K562 (cell line): ENCODE measurements around the gene ADGRB2. TPM values are rescaled to one million over a fixed set of nuclear protein-coding genes. Genes with fewer than 3 reads are reported as not detected.

ENCODE experiments used
- ATAC-seq: fragments of 200-7000 bp; cut with Tn5 transposase; 3 replicates; pipeline ENCODE4 v1.9.1; 2020; ENCODE audit warnings: moderate library complexity
- BruUV-seq: library from RNA; stranded (reverse); fragments of 400-500 nt; replicated peaks from 2 replicates; lab custom pipeline; 2021; lab: Mats Ljungman, UMichigan
- CTCF ChIA-PET: fragments of 300-600 bp; formaldehyde crosslinking; extraction: SDS; loops from one replicate; lab custom pipeline; 2021; ENCODE audit warnings: low intra/inter-chr PET ratio; lab: Yijun Ruan, JAX
- POLR2A ChIA-PET: fragments of 300-600, 350-650 bp; sonication (Branson Sonifier 250); formaldehyde crosslinking; extraction: SDS; loops from one replicate; lab custom pipeline; 2021; ENCODE audit warnings: antibody characterized with exemption, inconsistent platforms; lab: Yijun Ruan, JAX
- DNase-seq, 4 experiments: peaks; one replicate each; pipeline versions ENCODE4 v3.0.0 to v3.0.0-alpha.2; 2011 to 2018; ENCODE audit warnings: low spot score in 3 of 4, mixed read lengths in 3 of 4; ENCODE audit errors: extremely low read depth in 1 of 4
- FAIRE-seq: peaks from 2 replicates; lab custom pipeline; 2011; peaks lifted over from hg19 to GRCh38; lab: Jason Lieb, UNC
- H2AFZ ChIP-seq: 2 replicates; pipeline ENCODE4 v1.6.0; 2011; ENCODE audit warnings: low read depth, low read length, control low read depth, inconsistent platforms
- H3K27ac ChIP-seq: fragments of 200-600 bp; 3 replicates; pipeline ENCODE4 v1.8.0; 2011; ENCODE audit warnings: low read depth, mild to moderate bottlenecking, control low read depth, inconsistent platforms, low read length, moderate library complexity, mixed read lengths; ENCODE audit errors: extremely low read depth
- H3K27me3 ChIP-seq, 2 experiments: fragments of 300-600 bp in 1 of 2; 2 replicates in 1 of 2; 3 replicates in 1 of 2; pipeline versions ENCODE4 v1.6.0 to v1.8.0; 2011; ENCODE audit warnings: inconsistent platforms in 2 of 2, low read length in 2 of 2, mild to moderate bottlenecking in 1 of 2, mixed read lengths in 1 of 2, moderate library complexity in 1 of 2; ENCODE audit not compliant: control insufficient read depth in 2 of 2, insufficient read depth in 2 of 2
- H3K36me3 ChIP-seq: fragments of 300-600 bp; 3 replicates; pipeline ENCODE4 v1.8.0; 2011; ENCODE audit warnings: mild to moderate bottlenecking, low read length, inconsistent platforms; ENCODE audit not compliant: control insufficient read depth, insufficient read depth
- H3K4me1 ChIP-seq, 2 experiments: fragments of 200-600 bp in 1 of 2; replicated peaks in 1 of 2; 2 replicates in 1 of 2; 3 replicates in 1 of 2; pipeline versions ENCODE4 v1.5.1 to v1.8.0; 2011; ENCODE audit warnings: inconsistent platforms in 2 of 2, low read length in 2 of 2, mild to moderate bottlenecking in 1 of 2, mixed read lengths in 1 of 2, moderate library complexity in 1 of 2; ENCODE audit not compliant: control insufficient read depth in 2 of 2, insufficient read depth in 2 of 2
- H3K4me2 ChIP-seq: 2 replicates; pipeline ENCODE4 v1.6.1; 2011; ENCODE audit warnings: low read length, control low read depth, inconsistent platforms, mixed read lengths; ENCODE audit not compliant: insufficient read depth
- H3K4me3 ChIP-seq: fragments of 200-600 bp; sonication (generic), shearing (Covaris generic); 2 replicates; pipeline ENCODE4 v1.5.1; 2016; ENCODE audit warnings: control low read depth, inconsistent platforms
- H3K79me2 ChIP-seq: fragments of 200-600 bp; 3 replicates; pipeline ENCODE4 v1.8.0; 2011; ENCODE audit warnings: low read length, inconsistent platforms; ENCODE audit not compliant: control insufficient read depth, insufficient read depth
- H3K9ac ChIP-seq, 2 experiments: 2 replicates each; pipeline versions ENCODE4 v1.6.0 to v1.6.1; 2011; ENCODE audit warnings: low read depth in 2 of 2, low read length in 2 of 2, control low read depth in 1 of 2, inconsistent platforms in 1 of 2, mild to moderate bottlenecking in 1 of 2, mixed read lengths in 1 of 2; ENCODE audit not compliant: insufficient read depth in 1 of 2
- H3K9me1 ChIP-seq: one replicate; pipeline ENCODE4 v1.6.0; 2011; ENCODE audit warnings: inconsistent platforms, mild to moderate bottlenecking, low read length, moderate library complexity; ENCODE audit not compliant: control insufficient read depth, insufficient read depth
- H3K9me3 ChIP-seq: replicated peaks from 2 replicates; pipeline ENCODE4 v1.5.1; 2011; ENCODE audit warnings: low read depth, low read length, inconsistent platforms; ENCODE audit not compliant: control insufficient read depth, insufficient read depth
- H4K20me1 ChIP-seq: replicated peaks from 2 replicates; pipeline ENCODE4 v1.6.1; 2011; ENCODE audit warnings: low read length, inconsistent platforms, mixed read lengths; ENCODE audit not compliant: control insufficient read depth, insufficient read depth
- HNRNPUL1 ChIP-seq: fragments of 200-400 bp; formaldehyde crosslinking; IDR thresholded peaks from 2 replicates; pipeline ENCODE4 v1.6.1; 2017; ENCODE audit warnings: low read length
- KLF13 ChIP-seq: fragments of 450-650 bp; IDR thresholded peaks from 2 replicates; pipeline ENCODE4 v1.6.1; 2016; ENCODE audit warnings: missing genetic modification characterization, low read depth, mild to moderate bottlenecking, missing compliant biosample characterization, moderate library complexity, borderline replicate concordance
- MYC ChIP-seq, 2 experiments: fragments of 250-450 bp in 1 of 2; sonication (Bioruptor Pico) in 1 of 2; IDR thresholded peaks; 2 replicates each; pipeline versions ENCODE4 v1.5.1 to v1.6.1; 2012 to 2021; ENCODE audit warnings: low read depth in 2 of 2, borderline replicate concordance in 1 of 2, improper control_type of control experiment in 1 of 2, low read length in 1 of 2, mild to moderate bottlenecking in 1 of 2, moderate library complexity in 1 of 2
- NRF1 ChIP-seq, 2 experiments: fragments of 450-650 bp; IDR thresholded peaks in 1 of 2; conservative IDR thresholded peaks in 1 of 2; 2 replicates each; pipeline ENCODE4 v1.6.1; 2014; ENCODE audit warnings: mild to moderate bottlenecking in 2 of 2
- PHF8 ChIP-seq: fragments of 200-600 bp; sonication (generic); IDR thresholded peaks from 2 replicates; pipeline ENCODE4 v1.6.1; 2012; ENCODE audit warnings: mixed run types, mild to moderate bottlenecking, inconsistent platforms, low read length, moderate library complexity, borderline replicate concordance
- TAL1 ChIP-seq: fragments of 450-650 bp; IDR thresholded peaks from 2 replicates; pipeline ENCODE4 v1.6.1; 2016; ENCODE audit warnings: mild to moderate bottlenecking
- ZNF184 ChIP-seq: sonication (generic); formaldehyde crosslinking; IDR thresholded peaks from 2 replicates; pipeline ENCODE4 v1.5.0; 2020; ENCODE audit warnings: missing genetic modification reagents
- ZNF398 ChIP-seq: fragments of 250-450 bp; sonication (Bioruptor Pico); IDR thresholded peaks from 2 replicates; pipeline ENCODE4 v1.8.0; 2021; ENCODE audit warnings: moderate library complexity, mild to moderate bottlenecking, inconsistent platforms
- ZNF561 ChIP-seq: fragments of 450-650 bp; formaldehyde crosslinking; conservative IDR thresholded peaks from 2 replicates; pipeline ENCODE4 v1.4.0; 2020; ENCODE audit warnings: mild to moderate bottlenecking, moderate library complexity
- WGBS: fragments of 100-300 bp; shearing (Covaris generic); methylation state at CpG from one replicate; pipeline ENCODE4 v1.1.6; 2016; ENCODE audit warnings: low coverage, mixed read lengths; ENCODE audit not compliant: insufficient coverage; ENCODE audit errors: missing lambda C conversion rate; 5-methylcytosine and 5-hydroxymethylcytosine counted together
- in situ Hi-C: fragments of 300-500 bp; cut with MboI; formaldehyde crosslinking; loops from 4 replicates; pipeline ENCODE4 v1.15.0; 2018; ENCODE audit warnings: inconsistent platforms, mixed read lengths
- intact Hi-C: fragments of 100-400 bp; cut with micrococcal nuclease; formaldehyde crosslinking; loops from 2 replicates; pipeline ENCODE4 v1.14.2; 2022
- polyA plus RNA-seq, 8 experiments: library from polyadenylated mRNA; depleted of rRNA in 4 of 8; stranded (reverse) in 5 of 8; unstranded in 3 of 8; fragments of >200 nt; fragmentation: Nextera tagmentation in 2 of 8; fragmentation: Illumina TruSeq in 1 of 8; extraction: Ambion mirVana in 2 of 8; extraction: Trizol in 1 of 8; gene quantifications; 2 replicates each; pipeline versions ENCODE4 v1.2.1 to v1.2.3, GENCODE V29; 2011 to 2014; ENCODE audit warnings: inconsistent platforms in 1 of 8, missing spikeins in 1 of 8
- total RNA-seq, 7 experiments: library from RNA; depleted of rRNA in 6 of 7; stranded (reverse); fragments of >200 nt in 6 of 7; fragmentation: Illumina TruSeq in 2 of 7; extraction: Trizol in 2 of 7; gene quantifications; 2 replicates each; pipeline versions ENCODE4 v1.2.1 to v1.2.3, GENCODE V29; 2011 to 2021; ENCODE audit warnings: low replicate concordance in 1 of 7
- TF ChIP-seq, protein P1 (sequence below): fragments of 450-650 bp; formaldehyde crosslinking; IDR thresholded peaks from 2 replicates; pipeline ENCODE4 v1.4.0; 2022; ENCODE audit warnings: mild to moderate bottlenecking, moderate library complexity
- TF ChIP-seq, protein P2 (sequence below): fragments of 450-650 bp; IDR thresholded peaks from 2 replicates; pipeline ENCODE4 v1.6.1; 2016
- TF ChIP-seq, protein P3 (sequence below): sonication (generic); formaldehyde crosslinking; IDR thresholded peaks from 2 replicates; pipeline ENCODE4 v1.8.0; 2023; ENCODE audit warnings: mild to moderate bottlenecking, missing genetic modification reagents

The ADGRB2 gene
- total and polyA plus RNA-seq, 9 of the 15 experiments (the other 6 are each of a cell fraction or from before 2014, with no cell fraction given) = 0.04 to 0.23 (median 0.20) TPM; not detected in 2

DNA sequence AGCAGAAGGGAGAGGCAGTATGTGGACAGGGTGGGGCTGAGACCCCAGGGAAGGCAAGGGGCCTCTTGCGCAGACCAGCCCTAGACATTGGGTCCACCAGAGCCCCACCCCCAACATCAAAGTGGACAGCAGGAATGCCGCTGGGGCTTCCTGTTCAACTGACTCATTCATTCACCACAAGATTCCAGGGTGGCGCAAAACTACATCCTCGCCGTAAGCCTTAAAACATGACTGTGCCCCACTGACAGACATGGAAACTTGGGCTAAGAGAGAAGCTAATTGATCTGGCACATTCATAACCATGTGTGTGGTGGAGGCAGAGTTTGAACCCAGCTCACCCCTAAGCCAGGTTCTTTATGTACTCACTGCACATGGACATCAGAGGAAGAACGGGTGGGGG, 74.3 kb downstream of the ADGRB2 start:
- H3K9ac ChIP-seq = no peak overlapping the region; a peak in 1 of 4 replicates
- no peaks in the 10 kb centered on the region for H3K9me3 ChIP-seq
- no TSS peak for BruUV-seq
- FAIRE-seq (no peak), DNase-seq (no peak), ATAC-seq (no peak)
- no peak overlapping the region for H2AFZ ChIP-seq
- ChIA-PET CTCF (no interaction called here), POLR2A (interaction anchor here (0.6 kb wide), 1 partner anchor 103 kb away, joined by 3 read pairs; no protein-coding TSS in a partner anchor)
- 5% methylated on average over 6 of the region's 6 CpGs for whole genome bisulfite sequencing
- peaks cover 45% of the 10 kb centered on the region; the same call in 1 of the 2 replicates for H4K20me1 ChIP-seq
- peaks cover 0 to 6% of the 10 kb centered on the region in 2 experiments; a peak in 1 of 5 replicates for H3K4me1 ChIP-seq
- peaks cover 26 to 64% of the 10 kb centered on the region in 2 experiments; a peak in 4 of 5 replicates for H3K27me3 ChIP-seq
- H3K4me2 ChIP-seq = no peak overlapping the region
- no peaks in the 10 kb centered on the region for H3K79me2 ChIP-seq
- no peak overlapping the region for H3K27ac ChIP-seq
- H3K4me3 ChIP-seq = no peak overlapping the region
- H3K9me1 ChIP-seq = no peaks in the 10 kb centered on the region
- in situ Hi-C loops = no loop called here
- H3K36me3 ChIP-seq = no peaks in the 10 kb centered on the region
- intact Hi-C loops = no loop called here
- TF ChIP-seq, protein P1, sequence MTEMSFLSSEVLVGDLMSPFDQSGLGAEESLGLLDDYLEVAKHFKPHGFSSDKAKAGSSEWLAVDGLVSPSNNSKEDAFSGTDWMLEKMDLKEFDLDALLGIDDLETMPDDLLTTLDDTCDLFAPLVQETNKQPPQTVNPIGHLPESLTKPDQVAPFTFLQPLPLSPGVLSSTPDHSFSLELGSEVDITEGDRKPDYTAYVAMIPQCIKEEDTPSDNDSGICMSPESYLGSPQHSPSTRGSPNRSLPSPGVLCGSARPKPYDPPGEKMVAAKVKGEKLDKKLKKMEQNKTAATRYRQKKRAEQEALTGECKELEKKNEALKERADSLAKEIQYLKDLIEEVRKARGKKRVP (CRISPR knock-in tag) = no peak
- TF ChIP-seq, protein P2, sequence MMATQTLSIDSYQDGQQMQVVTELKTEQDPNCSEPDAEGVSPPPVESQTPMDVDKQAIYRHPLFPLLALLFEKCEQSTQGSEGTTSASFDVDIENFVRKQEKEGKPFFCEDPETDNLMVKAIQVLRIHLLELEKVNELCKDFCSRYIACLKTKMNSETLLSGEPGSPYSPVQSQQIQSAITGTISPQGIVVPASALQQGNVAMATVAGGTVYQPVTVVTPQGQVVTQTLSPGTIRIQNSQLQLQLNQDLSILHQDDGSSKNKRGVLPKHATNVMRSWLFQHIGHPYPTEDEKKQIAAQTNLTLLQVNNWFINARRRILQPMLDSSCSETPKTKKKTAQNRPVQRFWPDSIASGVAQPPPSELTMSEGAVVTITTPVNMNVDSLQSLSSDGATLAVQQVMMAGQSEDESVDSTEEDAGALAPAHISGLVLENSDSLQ = no peak
- TF ChIP-seq ZNF184 (no peak), ZNF398 (CRISPR knock-in tag) (no peak), NRF1 (conservative IDR thresholded peaks at IDR 0.05 in 1 of 2, IDR thresholded peaks at IDR 0.05 in 1 of 2) (no peak), TAL1 (no peak), ZNF561 (CRISPR knock-in tag) (no peak), HNRNPUL1 (no peak), MYC (IDR thresholded peaks at IDR 0.05; ENCODE audit: low read depth, low read length) (no peak), MYC (CRISPR knock-in tag; IDR thresholded peaks at IDR 0.05; ENCODE audit: borderline replicate concordance, low read depth) (no peak), PHF8 (no peak), KLF13 (tag) (no peak)
- TF ChIP-seq, protein P3, sequence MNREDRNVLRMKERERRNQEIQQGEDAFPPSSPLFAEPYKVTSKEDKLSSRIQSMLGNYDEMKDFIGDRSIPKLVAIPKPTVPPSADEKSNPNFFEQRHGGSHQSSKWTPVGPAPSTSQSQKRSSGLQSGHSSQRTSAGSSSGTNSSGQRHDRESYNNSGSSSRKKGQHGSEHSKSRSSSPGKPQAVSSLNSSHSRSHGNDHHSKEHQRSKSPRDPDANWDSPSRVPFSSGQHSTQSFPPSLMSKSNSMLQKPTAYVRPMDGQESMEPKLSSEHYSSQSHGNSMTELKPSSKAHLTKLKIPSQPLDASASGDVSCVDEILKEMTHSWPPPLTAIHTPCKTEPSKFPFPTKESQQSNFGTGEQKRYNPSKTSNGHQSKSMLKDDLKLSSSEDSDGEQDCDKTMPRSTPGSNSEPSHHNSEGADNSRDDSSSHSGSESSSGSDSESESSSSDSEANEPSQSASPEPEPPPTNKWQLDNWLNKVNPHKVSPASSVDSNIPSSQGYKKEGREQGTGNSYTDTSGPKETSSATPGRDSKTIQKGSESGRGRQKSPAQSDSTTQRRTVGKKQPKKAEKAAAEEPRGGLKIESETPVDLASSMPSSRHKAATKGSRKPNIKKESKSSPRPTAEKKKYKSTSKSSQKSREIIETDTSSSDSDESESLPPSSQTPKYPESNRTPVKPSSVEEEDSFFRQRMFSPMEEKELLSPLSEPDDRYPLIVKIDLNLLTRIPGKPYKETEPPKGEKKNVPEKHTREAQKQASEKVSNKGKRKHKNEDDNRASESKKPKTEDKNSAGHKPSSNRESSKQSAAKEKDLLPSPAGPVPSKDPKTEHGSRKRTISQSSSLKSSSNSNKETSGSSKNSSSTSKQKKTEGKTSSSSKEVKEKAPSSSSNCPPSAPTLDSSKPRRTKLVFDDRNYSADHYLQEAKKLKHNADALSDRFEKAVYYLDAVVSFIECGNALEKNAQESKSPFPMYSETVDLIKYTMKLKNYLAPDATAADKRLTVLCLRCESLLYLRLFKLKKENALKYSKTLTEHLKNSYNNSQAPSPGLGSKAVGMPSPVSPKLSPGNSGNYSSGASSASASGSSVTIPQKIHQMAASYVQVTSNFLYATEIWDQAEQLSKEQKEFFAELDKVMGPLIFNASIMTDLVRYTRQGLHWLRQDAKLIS (CRISPR knock-in tag) = no peak
